Bronchial epithelial cell (primary cell): ENCODE measurements around the gene RUVBL2. TPM values are rescaled to one million over a fixed set of nuclear protein-coding genes. Genes with fewer than 3 reads are reported as not detected.

Experiments used
- DNase-seq: peaks from one replicate; pipeline ENCODE4 v3.0.0-alpha.2; 2010; ENCODE audit warnings: low read depth
- FAIRE-seq: peaks from 2 replicates; lab custom pipeline; 2011; peaks lifted over from hg19 to GRCh38; lab: Jason Lieb, UNC
- H3K27me3 ChIP-seq: 2 replicates; pipeline ENCODE4 v1.5.1; 2011; ENCODE audit warnings: low read length; ENCODE audit not compliant: control insufficient read depth, insufficient read depth
- H3K36me3 ChIP-seq: 2 replicates; pipeline ENCODE4 v1.5.1; 2011; ENCODE audit warnings: low read length; ENCODE audit not compliant: control insufficient read depth, insufficient read depth
- H3K4me3 ChIP-seq: 2 replicates; pipeline ENCODE4 v1.5.1; 2011; ENCODE audit warnings: mild to moderate bottlenecking, low read depth, low read length, control low read depth
- total RNA-seq: library from RNA; depleted of rRNA; stranded (reverse); fragments of >200 nt; gene quantifications from 2 replicates; pipeline ENCODE4 v1.2.1, GENCODE V29; 2014
- TF ChIP-seq, protein P1 (sequence below): IDR thresholded peaks from 2 replicates; pipeline ENCODE4 v1.5.1; 2011; ENCODE audit warnings: mild to moderate bottlenecking, moderate library complexity, low read length, control low read depth, inconsistent platforms; ENCODE audit not compliant: insufficient read depth, severe bottlenecking

Gene RUVBL2
- total RNA-seq, 1 donor from 2014 or later = 267 TPM

DNA sequence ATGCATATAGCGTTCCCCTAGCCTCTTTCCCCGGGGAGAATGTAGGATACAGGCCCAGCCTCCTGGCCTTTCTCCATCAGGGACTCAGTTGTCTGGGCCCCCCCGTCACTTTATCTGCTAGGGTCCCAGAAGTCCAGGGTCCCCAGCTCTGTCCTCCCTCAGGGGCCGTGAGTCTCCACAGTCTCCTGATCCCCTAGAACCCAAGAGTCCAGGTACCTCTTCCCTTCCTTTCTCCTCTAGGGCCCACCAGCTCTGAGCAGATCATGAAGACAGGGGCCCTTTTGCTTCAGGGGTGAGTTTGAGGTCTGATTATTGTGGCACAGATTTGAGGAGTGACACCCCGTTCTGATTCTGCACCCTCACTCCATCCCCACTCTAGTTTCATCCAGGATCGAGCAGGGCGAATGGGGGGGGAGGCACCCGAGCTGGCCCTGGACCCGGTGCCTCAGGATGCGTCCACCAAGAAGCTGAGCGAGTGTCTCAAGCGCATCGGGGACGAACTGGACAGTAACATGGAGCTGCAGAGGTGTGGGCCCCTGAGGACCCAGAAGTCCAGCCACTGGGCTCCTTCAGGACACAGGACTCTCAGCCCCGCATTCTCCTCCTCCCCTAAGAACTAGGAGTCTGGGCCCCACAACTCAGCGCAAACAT is 38.3 kb upstream of the RUVBL2 start:
- Histone ChIP-seq H3K36me3 (peaks cover 2% of the 10 kb centered on the region), H3K27me3 (no peaks in the 10 kb centered on the region), H3K4me3 (peak overlapping the region; percentile 73)
- FAIRE-seq (no peak), DNase-seq (no peak)
- TF ChIP-seq, protein P1, sequence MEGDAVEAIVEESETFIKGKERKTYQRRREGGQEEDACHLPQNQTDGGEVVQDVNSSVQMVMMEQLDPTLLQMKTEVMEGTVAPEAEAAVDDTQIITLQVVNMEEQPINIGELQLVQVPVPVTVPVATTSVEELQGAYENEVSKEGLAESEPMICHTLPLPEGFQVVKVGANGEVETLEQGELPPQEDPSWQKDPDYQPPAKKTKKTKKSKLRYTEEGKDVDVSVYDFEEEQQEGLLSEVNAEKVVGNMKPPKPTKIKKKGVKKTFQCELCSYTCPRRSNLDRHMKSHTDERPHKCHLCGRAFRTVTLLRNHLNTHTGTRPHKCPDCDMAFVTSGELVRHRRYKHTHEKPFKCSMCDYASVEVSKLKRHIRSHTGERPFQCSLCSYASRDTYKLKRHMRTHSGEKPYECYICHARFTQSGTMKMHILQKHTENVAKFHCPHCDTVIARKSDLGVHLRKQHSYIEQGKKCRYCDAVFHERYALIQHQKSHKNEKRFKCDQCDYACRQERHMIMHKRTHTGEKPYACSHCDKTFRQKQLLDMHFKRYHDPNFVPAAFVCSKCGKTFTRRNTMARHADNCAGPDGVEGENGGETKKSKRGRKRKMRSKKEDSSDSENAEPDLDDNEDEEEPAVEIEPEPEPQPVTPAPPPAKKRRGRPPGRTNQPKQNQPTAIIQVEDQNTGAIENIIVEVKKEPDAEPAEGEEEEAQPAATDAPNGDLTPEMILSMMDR = no peak

- TF ChIP-seq, protein P1 = no peak
- FAIRE-seq = no peak
- Histone ChIP-seq H3K27me3 (no peaks in the 10 kb centered on the region), H3K36me3 (peaks cover 2% of the 10 kb centered on the region), H3K4me3 (no peak overlapping the region)
- no peak for DNase-seq
Measured at GRCh38 chr19:48958006-48958405, 35.7 kb upstream of the RUVBL2 start.

DNA sequence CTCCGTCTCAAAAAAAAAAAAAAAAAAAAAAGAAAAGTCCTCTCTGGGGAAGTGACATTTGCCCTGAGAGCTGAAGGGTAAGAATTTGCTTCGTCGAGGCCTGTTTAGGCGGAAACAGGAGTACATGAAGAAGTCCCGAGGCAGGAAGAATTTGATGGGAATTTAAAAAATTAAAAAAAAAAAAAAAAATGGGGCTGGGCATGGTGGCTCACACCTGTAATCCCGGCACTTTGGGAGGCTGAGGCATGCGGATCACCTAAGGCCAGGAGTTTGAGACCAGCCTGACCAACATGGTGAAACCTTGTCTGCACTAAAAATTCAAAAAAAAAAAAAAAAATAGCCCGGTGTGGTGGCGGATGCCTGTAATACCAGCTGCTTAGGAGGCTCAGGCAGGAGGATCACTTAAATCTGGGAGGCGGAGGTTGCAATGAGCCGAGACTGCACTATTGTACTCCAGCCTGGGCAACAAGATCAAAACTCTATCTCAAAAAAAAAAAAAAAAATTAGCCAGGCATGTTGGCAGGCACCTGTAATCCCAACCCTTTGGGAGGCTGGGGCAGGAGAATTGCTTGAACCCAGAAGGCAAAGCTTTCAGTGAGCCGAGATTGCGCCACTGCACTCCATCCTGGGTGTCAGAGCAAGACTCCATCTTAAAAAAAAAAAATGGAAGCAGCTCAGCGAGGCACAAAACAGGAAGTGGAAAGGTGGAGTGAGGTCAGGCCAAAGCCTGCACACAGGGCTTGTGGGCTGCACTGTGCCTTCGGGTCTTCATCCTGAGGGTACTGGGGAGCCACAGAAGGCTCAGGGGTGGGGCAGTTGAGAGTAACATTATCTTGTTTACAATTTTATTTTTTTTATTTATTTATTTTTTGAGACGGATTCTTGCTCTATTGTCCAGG is 34.1 kb upstream of the RUVBL2 start:
- FAIRE-seq (no peak), DNase-seq (no peak)
- peaks cover 2% of the 10 kb centered on the region for H3K36me3 ChIP-seq
- H3K27me3 ChIP-seq = no peaks in the 10 kb centered on the region
- no peak overlapping the region for H3K4me3 ChIP-seq
- TF ChIP-seq, protein P1 = no peak

GRCh38 chr19:48961051-48961649 is 32.5 kb upstream of the RUVBL2 start:
- no peak for FAIRE-seq
- Histone ChIP-seq H3K36me3 (peaks cover 4% of the 10 kb centered on the region), H3K27me3 (no peaks in the 10 kb centered on the region), H3K4me3 (no peak overlapping the region)
- no peak for DNase-seq
- TF ChIP-seq, protein P1 = no peak

GRCh38 chr19:48961673-48962028 is 32.0 kb upstream of the RUVBL2 start:
- Histone ChIP-seq H3K4me3 (no peak overlapping the region), H3K36me3 (peaks cover 2% of the 10 kb centered on the region), H3K27me3 (no peaks in the 10 kb centered on the region)
- TF ChIP-seq, protein P1 = no peak
- DNase-seq (no peak), FAIRE-seq (no peak)
